Lung (tissue), 12 donors: ENCODE measurements around the gene AGPAT3. TPM values are rescaled to one million over a fixed set of nuclear protein-coding genes. Genes with fewer than 3 reads are reported as not detected.

Experiments used
- ATAC-seq: fragments of 200-7000 bp; cut with Tn5 transposase; one replicate; pipeline ENCODE4 v1.9.1; 2020; ENCODE audit warnings: moderate number of reproducible peaks; ENCODE audit not compliant: insufficient read depth, low FRiP score
- DNase-seq, 3 donors: peaks; one replicate each; pipeline ENCODE4 v3.0.0-alpha.2; 2013 to 2017
- H3K27ac ChIP-seq, 2 donors: one replicate each; pipeline ENCODE4 v1.5.1; 2013; ENCODE audit warnings: mild to moderate bottlenecking in 2 of 2, moderate library complexity in 2 of 2, control low read depth in 1 of 2, inconsistent platforms in 1 of 2, low read depth in 1 of 2, low read length in 1 of 2
- H3K27me3 ChIP-seq, 3 donors: one replicate each; pipeline ENCODE4 v1.5.1; 2013; ENCODE audit warnings: low read length in 2 of 3; ENCODE audit not compliant: control insufficient read depth in 3 of 3, insufficient read depth in 3 of 3
- H3K36me3 ChIP-seq, 4 donors: one replicate each; pipeline ENCODE4 v1.5.1; 2013; ENCODE audit warnings: low read length in 4 of 4, mild to moderate bottlenecking in 1 of 4, moderate library complexity in 1 of 4; ENCODE audit not compliant: control insufficient read depth in 4 of 4, insufficient read depth in 4 of 4
- H3K4me1 ChIP-seq, 5 donors: one replicate each; pipeline ENCODE4 v1.5.1; 2013; ENCODE audit warnings: low read length in 5 of 5, mild to moderate bottlenecking in 2 of 5, moderate library complexity in 1 of 5; ENCODE audit not compliant: control insufficient read depth in 5 of 5, insufficient read depth in 5 of 5
- H3K4me3 ChIP-seq: one replicate; pipeline ENCODE4 v1.5.1; 2013; ENCODE audit warnings: mild to moderate bottlenecking, control low read depth, moderate library complexity
- H3K9ac ChIP-seq, 2 donors: one replicate each; pipeline ENCODE4 v1.5.1; 2013; ENCODE audit warnings: low read length in 2 of 2, control low read depth in 1 of 2; ENCODE audit not compliant: insufficient read depth in 1 of 2
- H3K9me3 ChIP-seq, 4 donors: one replicate each; pipeline ENCODE4 v1.5.1; 2013; ENCODE audit warnings: low read length in 3 of 4, mild to moderate bottlenecking in 1 of 4, moderate library complexity in 1 of 4; ENCODE audit not compliant: control insufficient read depth in 4 of 4, insufficient read depth in 3 of 4
- WGBS, 2 donors: extraction: QIAGEN DNeasy Blood & Tissue Kit; methylation state at CpG; one replicate each; pipeline ENCODE4 v1.1.7; 2013; 5-methylcytosine and 5-hydroxymethylcytosine counted together
- polyA plus RNA-seq, 2 donors: library from polyadenylated mRNA; stranded (reverse); fragments of 200-250 nt; gene quantifications; one replicate each; pipeline ENCODE4 v1.2.1, GENCODE V29; 2013
- total RNA-seq, 2 donors: library from RNA; depleted of rRNA in 1 of 2; stranded (reverse); fragments of >200 nt in 1 of 2; gene quantifications; one replicate each; pipeline ENCODE4 v1.2.1, GENCODE V29; 2014 to 2021
- TF ChIP-seq, protein P1 (sequence below): IDR thresholded peaks from 2 replicates; pipeline ENCODE4 v1.5.1; 2012; ENCODE audit warnings: mild to moderate bottlenecking; ENCODE audit errors: control extremely low read depth, extremely low read depth
- donor health status: control.
- donor health status: control.
- donor health status: Bipolar disorder and iron deficiency.
- donor health status: healthy.
- donor health status: DM: yes; HTN: yes; CAD: no.

AGPAT3 gene
- total and polyA plus RNA-seq, 4 donors, result 29.4 to 120 (median 43.9) TPM

DNA sequence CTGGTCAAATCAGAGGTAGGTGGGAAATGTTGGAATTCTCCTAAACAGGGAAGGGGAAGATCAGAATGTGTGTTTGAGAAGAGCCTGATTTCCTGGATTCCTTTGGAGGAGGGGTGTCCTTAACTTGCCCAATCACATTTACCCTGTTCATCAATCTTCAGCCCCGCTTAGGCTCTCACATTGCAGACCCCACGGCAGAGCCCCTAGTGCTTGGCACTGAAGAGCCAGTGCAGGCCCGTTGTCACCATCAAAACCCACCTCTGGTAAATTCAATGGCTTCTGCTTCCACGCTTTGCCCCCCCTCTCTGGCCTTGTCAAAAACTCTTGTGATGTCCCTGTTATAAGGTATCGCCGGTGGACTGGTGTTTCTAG lies 2.3 kb downstream of the AGPAT3 start:
- Histone ChIP-seq H3K27me3 (no peaks in the 10 kb centered on the region), H3K4me1 (peaks cover 0 to 18% (median 6%) of the 10 kb centered on the region in 5 donors), H3K9ac (no peak overlapping the region), H3K4me3 (no peak overlapping the region), H3K36me3 (peaks cover 0 to 13% (median 5%) of the 10 kb centered on the region in 4 donors), H3K27ac (peak overlapping the region in 1 of 2 donors; percentile 45), H3K9me3 (no peaks in the 10 kb centered on the region)
- WGBS, 2 donors, result 84 to 85% methylated on average over 6 of the region's 6 CpGs
- TF ChIP-seq, protein P1, sequence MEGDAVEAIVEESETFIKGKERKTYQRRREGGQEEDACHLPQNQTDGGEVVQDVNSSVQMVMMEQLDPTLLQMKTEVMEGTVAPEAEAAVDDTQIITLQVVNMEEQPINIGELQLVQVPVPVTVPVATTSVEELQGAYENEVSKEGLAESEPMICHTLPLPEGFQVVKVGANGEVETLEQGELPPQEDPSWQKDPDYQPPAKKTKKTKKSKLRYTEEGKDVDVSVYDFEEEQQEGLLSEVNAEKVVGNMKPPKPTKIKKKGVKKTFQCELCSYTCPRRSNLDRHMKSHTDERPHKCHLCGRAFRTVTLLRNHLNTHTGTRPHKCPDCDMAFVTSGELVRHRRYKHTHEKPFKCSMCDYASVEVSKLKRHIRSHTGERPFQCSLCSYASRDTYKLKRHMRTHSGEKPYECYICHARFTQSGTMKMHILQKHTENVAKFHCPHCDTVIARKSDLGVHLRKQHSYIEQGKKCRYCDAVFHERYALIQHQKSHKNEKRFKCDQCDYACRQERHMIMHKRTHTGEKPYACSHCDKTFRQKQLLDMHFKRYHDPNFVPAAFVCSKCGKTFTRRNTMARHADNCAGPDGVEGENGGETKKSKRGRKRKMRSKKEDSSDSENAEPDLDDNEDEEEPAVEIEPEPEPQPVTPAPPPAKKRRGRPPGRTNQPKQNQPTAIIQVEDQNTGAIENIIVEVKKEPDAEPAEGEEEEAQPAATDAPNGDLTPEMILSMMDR, result no peak
- DNase-seq, result no peak
- no peak for ATAC-seq

DNA sequence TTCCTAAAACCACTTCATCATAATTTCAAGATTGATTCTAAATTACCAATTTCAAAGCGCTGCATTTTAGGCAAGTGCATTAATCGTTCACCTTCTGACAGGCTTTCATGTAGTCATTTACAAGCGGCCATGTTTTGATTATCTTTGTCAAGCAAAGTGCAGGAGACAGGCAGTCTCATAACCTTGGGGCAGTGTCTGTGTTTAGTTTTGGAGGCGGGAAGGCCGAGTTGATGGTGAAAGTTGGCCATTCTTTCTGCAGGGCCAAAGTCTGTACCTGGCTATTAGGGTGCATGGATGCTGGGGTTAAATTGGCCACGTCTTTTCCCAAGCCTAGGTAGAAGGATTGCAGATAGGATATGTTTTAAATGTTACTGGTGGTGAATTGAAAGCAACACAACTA lies 2.9 kb downstream of the AGPAT3 start:
- Histone ChIP-seq H3K9ac (no peak overlapping the region), H3K9me3 (no peaks in the 10 kb centered on the region), H3K36me3 (peaks cover 2 to 16% (median 6%) of the 10 kb centered on the region in 4 donors), H3K27ac (no peak overlapping the region), H3K27me3 (no peaks in the 10 kb centered on the region), H3K4me1 (peaks cover 0 to 18% (median 10%) of the 10 kb centered on the region in 5 donors), H3K4me3 (no peak overlapping the region)
- TF ChIP-seq, protein P1, result no peak
- ATAC-seq (no peak), DNase-seq (no peak)
- WGBS, 2 donors, result 78 to 85% methylated on average over 6 of the region's 6 CpGs

DNA sequence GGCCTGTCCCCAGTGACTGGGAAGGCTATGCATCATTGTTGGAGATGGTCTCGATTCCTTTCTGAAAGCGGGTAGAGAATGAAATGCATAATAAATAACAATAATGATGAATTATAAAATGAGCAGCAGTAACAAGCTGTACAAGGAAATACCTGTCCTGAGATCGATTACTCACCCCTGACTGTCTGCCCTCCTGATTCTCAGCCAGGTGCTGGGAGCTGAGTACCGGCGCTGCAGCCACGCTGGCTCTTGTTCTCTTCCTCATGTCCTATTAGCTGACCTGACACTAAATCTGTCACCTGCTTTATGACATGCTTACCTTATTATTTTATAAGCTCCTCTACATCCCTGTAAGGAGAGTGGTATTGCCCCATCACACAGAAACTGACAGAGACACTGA lies 3.4 kb downstream of the AGPAT3 start:
- peaks cover 0 to 18% (median 10%) of the 10 kb centered on the region in 5 donors for H3K4me1 ChIP-seq
- no peak overlapping the region for H3K9ac ChIP-seq
- WGBS, 2 donors, result 76 to 93% methylated on average over 6 of the region's 6 CpGs

More for the DNA sequence above, 3.4 kb downstream of the AGPAT3 start:
- no peak for DNase-seq
- no peaks in the 10 kb centered on the region for H3K9me3 ChIP-seq
- TF ChIP-seq, protein P1, result no peak
- H3K27ac ChIP-seq, result no peak overlapping the region
- ATAC-seq, result no peak
- no peak overlapping the region for H3K4me3 ChIP-seq
- H3K27me3 ChIP-seq, result no peaks in the 10 kb centered on the region
- H3K36me3 ChIP-seq, result peaks cover 3 to 17% (median 7%) of the 10 kb centered on the region in 4 donors
